HEK293 (cell line): ENCODE data around the gene PHF5A.

Experiments used
- CTCF ChIA-PET: fragments of 350-600 bp; formaldehyde crosslinking; extraction: SDS; loops from one replicate; lab custom pipeline; 2021; ENCODE audit warnings: antibody characterized with exemption; lab: Yijun Ruan, JAX
- POLR2A ChIA-PET: fragments of 300-600 bp; formaldehyde crosslinking; extraction: SDS; loops from one replicate; lab custom pipeline; 2020; ENCODE audit warnings: antibody characterized with exemption, inconsistent platforms; lab: Yijun Ruan, JAX
- H3K27ac ChIP-seq: fragments of 200-500 bp; sonication (Bioruptor generic); 2 replicates; pipeline ENCODE4 v1.5.1; 2014; ENCODE audit warnings: low read depth, low read length, control low read depth, inconsistent platforms; ENCODE audit errors: extremely low read depth
- H3K36me3 ChIP-seq, 2 experiments: fragments of 200-500 bp in 1 of 2; sonication (Bioruptor generic) in 1 of 2; 1 replicate in 1 of 2; 2 replicates in 1 of 2; pipeline ENCODE4 v1.5.1; 2014 to 2017; ENCODE audit warnings: inconsistent platforms in 2 of 2, low read length in 2 of 2; ENCODE audit not compliant: control insufficient read depth in 2 of 2, insufficient read depth in 1 of 2
- H3K4me1 ChIP-seq: fragments of 200-500 bp; sonication (Bioruptor generic); 2 replicates; pipeline ENCODE4 v1.5.1; 2014; ENCODE audit warnings: mild to moderate bottlenecking, low read length, inconsistent platforms; ENCODE audit not compliant: control insufficient read depth, insufficient read depth
- H3K4me3 ChIP-seq: 2 replicates; pipeline ENCODE4 v1.5.1; 2011; ENCODE audit warnings: low read depth, mild to moderate bottlenecking, control low read depth, low read length, moderate library complexity
- H3K9me3 ChIP-seq: fragments of 200-500 bp; sonication (Bioruptor generic); 2 replicates; pipeline ENCODE4 v1.5.1; 2014; ENCODE audit warnings: low read depth, low read length, inconsistent platforms; ENCODE audit not compliant: control insufficient read depth, insufficient read depth
- OVOL3 ChIP-seq: fragments of 450-650 bp; formaldehyde crosslinking; IDR thresholded peaks from 2 replicates; pipeline ENCODE4 v1.5.1; 2016; ENCODE audit warnings: missing biosample characterization, missing genetic modification characterization
- SALL2 ChIP-seq: fragments of 450-650 bp; formaldehyde crosslinking; IDR thresholded peaks from 2 replicates; pipeline ENCODE4 v1.5.0; 2017; ENCODE audit warnings: missing biosample characterization, mild to moderate bottlenecking, missing genetic modification characterization, borderline replicate concordance
- ZBTB6 ChIP-seq: fragments of 450-650 bp; formaldehyde crosslinking; IDR thresholded peaks from 2 replicates; pipeline ENCODE4 v1.5.1; 2017; ENCODE audit warnings: missing biosample characterization, missing genetic modification characterization
- ZFP37 ChIP-seq: fragments of 450-650 bp; formaldehyde crosslinking; IDR thresholded peaks from 2 replicates; pipeline ENCODE4 v1.5.1; 2016; ENCODE audit warnings: missing biosample characterization, missing genetic modification characterization
- ZNF121 ChIP-seq: fragments of 450-650 bp; formaldehyde crosslinking; IDR thresholded peaks from 2 replicates; pipeline ENCODE4 v1.5.1; 2016; ENCODE audit warnings: missing biosample characterization, missing genetic modification characterization
- ZNF16 ChIP-seq: fragments of 450-650 bp; formaldehyde crosslinking; IDR thresholded peaks from 2 replicates; pipeline ENCODE4 v1.5.1; 2016; ENCODE audit warnings: low read depth, missing biosample characterization, missing genetic modification characterization
- ZNF169 ChIP-seq: fragments of 450-650 bp; formaldehyde crosslinking; IDR thresholded peaks from 2 replicates; pipeline ENCODE4 v1.5.1; 2016; ENCODE audit warnings: missing biosample characterization, missing genetic modification characterization
- ZNF211 ChIP-seq: fragments of 450-650 bp; formaldehyde crosslinking; IDR thresholded peaks from 2 replicates; pipeline ENCODE4 v1.5.1; 2016; ENCODE audit warnings: low read depth, missing biosample characterization, missing genetic modification characterization
- ZNF223 ChIP-seq: fragments of 450-650 bp; formaldehyde crosslinking; IDR thresholded peaks from 2 replicates; pipeline ENCODE4 v1.5.1; 2016; ENCODE audit warnings: missing biosample characterization, missing genetic modification characterization
- ZNF302 ChIP-seq: fragments of 450-650 bp; formaldehyde crosslinking; IDR thresholded peaks from 2 replicates; pipeline ENCODE4 v1.5.1; 2016; ENCODE audit warnings: missing biosample characterization, missing genetic modification characterization, low read depth
- ZNF48 ChIP-seq: fragments of 450-650 bp; formaldehyde crosslinking; IDR thresholded peaks from 2 replicates; pipeline ENCODE4 v1.5.1; 2016; ENCODE audit warnings: missing biosample characterization, missing genetic modification characterization
- ZNF510 ChIP-seq: fragments of 450-650 bp; formaldehyde crosslinking; IDR thresholded peaks from 2 replicates; pipeline ENCODE4 v1.5.1; 2018; ENCODE audit warnings: mild to moderate bottlenecking, missing genetic modification characterization, missing biosample characterization; ENCODE audit not compliant: insufficient replicate concordance
- ZNF580 ChIP-seq: fragments of 450-650 bp; formaldehyde crosslinking; IDR thresholded peaks from 2 replicates; pipeline ENCODE4 v1.5.1; 2016; ENCODE audit warnings: missing biosample characterization, missing genetic modification characterization
- ZNF610 ChIP-seq: fragments of 450-650 bp; formaldehyde crosslinking; IDR thresholded peaks from 2 replicates; pipeline ENCODE4 v1.5.1; 2016; ENCODE audit warnings: missing biosample characterization, missing genetic modification characterization, borderline replicate concordance
- ZNF837 ChIP-seq: fragments of 450-650 bp; formaldehyde crosslinking; IDR thresholded peaks from 2 replicates; pipeline ENCODE4 v1.5.1; 2016; ENCODE audit warnings: missing biosample characterization, missing genetic modification characterization
- ZNF843 ChIP-seq: fragments of 450-650 bp; formaldehyde crosslinking; IDR thresholded peaks from 2 replicates; pipeline ENCODE4 v1.5.1; 2016; ENCODE audit warnings: missing biosample characterization, missing genetic modification characterization
- ZSCAN30 ChIP-seq: fragments of 450-650 bp; IDR thresholded peaks from 2 replicates; pipeline ENCODE4 v1.5.1; 2018; ENCODE audit warnings: missing biosample characterization, mild to moderate bottlenecking, missing genetic modification characterization, moderate library complexity
- TF ChIP-seq, protein P1 (sequence below): fragments of 450-650 bp; formaldehyde crosslinking; IDR thresholded peaks from 2 replicates; pipeline ENCODE4 v1.5.1; 2016; ENCODE audit warnings: missing biosample characterization, missing genetic modification characterization
- TF ChIP-seq, protein P2 (sequence below): fragments of 450-650 bp; formaldehyde crosslinking; IDR thresholded peaks from 2 replicates; pipeline ENCODE4 v1.5.1; 2016; ENCODE audit warnings: missing biosample characterization, missing genetic modification characterization
- TF ChIP-seq, protein P3 (sequence below): fragments of 450-650 bp; formaldehyde crosslinking; IDR thresholded peaks from 2 replicates; pipeline ENCODE4; 2016; ENCODE audit warnings: missing biosample characterization, missing genetic modification characterization

PHF5A gene

GRCh38 chr22:41491374-41492100 lies 23.0 kb upstream of the PHF5A start (continued):
- TF ChIP-seq, protein P1, sequence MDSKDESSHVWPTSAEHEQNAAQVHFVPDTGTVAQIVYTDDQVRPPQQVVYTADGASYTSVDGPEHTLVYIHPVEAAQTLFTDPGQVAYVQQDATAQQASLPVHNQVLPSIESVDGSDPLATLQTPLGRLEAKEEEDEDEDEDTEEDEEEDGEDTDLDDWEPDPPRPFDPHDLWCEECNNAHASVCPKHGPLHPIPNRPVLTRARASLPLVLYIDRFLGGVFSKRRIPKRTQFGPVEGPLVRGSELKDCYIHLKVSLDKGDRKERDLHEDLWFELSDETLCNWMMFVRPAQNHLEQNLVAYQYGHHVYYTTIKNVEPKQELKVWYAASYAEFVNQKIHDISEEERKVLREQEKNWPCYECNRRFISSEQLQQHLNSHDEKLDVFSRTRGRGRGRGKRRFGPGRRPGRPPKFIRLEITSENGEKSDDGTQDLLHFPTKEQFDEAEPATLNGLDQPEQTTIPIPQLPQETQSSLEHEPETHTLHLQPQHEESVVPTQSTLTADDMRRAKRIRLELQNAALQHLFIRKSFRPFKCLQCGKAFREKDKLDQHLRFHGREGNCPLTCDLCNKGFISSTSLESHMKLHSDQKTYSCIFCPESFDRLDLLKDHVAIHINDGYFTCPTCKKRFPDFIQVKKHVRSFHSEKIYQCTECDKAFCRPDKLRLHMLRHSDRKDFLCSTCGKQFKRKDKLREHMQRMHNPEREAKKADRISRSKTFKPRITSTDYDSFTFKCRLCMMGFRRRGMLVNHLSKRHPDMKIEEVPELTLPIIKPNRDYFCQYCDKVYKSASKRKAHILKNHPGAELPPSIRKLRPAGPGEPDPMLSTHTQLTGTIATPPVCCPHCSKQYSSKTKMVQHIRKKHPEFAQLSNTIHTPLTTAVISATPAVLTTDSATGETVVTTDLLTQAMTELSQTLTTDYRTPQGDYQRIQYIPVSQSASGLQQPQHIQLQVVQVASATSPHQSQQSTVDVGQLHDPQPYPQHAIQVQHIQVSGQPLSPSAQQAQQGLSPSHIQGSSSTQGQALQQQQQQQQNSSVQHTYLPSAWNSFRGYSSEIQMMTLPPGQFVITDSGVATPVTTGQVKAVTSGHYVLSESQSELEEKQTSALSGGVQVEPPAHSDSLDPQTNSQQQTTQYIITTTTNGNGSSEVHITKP = no peak
- no peak for TF ChIP-seq SALL2 (tag by site-specific recombination)
- no peak for TF ChIP-seq OVOL3 (tag by site-specific recombination)
- no peak for TF ChIP-seq ZNF223 (tag by site-specific recombination)
- TF ChIP-seq ZFP37 (tag by site-specific recombination) = no peak
- peak; percentile 41; the same call in 1 of the 2 replicates for TF ChIP-seq ZNF610 (tag by site-specific recombination)
- TF ChIP-seq ZNF837 (tag by site-specific recombination) = no peak
- TF ChIP-seq, protein P2, sequence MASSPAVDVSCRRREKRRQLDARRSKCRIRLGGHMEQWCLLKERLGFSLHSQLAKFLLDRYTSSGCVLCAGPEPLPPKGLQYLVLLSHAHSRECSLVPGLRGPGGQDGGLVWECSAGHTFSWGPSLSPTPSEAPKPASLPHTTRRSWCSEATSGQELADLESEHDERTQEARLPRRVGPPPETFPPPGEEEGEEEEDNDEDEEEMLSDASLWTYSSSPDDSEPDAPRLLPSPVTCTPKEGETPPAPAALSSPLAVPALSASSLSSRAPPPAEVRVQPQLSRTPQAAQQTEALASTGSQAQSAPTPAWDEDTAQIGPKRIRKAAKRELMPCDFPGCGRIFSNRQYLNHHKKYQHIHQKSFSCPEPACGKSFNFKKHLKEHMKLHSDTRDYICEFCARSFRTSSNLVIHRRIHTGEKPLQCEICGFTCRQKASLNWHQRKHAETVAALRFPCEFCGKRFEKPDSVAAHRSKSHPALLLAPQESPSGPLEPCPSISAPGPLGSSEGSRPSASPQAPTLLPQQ (tag by site-specific recombination) = no peak
- no peak for TF ChIP-seq ZNF302 (tag by site-specific recombination)
- no peak for TF ChIP-seq ZNF580 (tag by site-specific recombination)
- TF ChIP-seq ZNF211 (tag by site-specific recombination) = no peak
- 0 out of 2 replicates have a peak, but pooled peaks have one; percentile 22 for TF ChIP-seq ZSCAN30 (tag by site-specific recombination)
- TF ChIP-seq ZNF843 (tag by site-specific recombination) = peak; percentile 48; the same call in 1 of the 2 replicates
- TF ChIP-seq, protein P3, sequence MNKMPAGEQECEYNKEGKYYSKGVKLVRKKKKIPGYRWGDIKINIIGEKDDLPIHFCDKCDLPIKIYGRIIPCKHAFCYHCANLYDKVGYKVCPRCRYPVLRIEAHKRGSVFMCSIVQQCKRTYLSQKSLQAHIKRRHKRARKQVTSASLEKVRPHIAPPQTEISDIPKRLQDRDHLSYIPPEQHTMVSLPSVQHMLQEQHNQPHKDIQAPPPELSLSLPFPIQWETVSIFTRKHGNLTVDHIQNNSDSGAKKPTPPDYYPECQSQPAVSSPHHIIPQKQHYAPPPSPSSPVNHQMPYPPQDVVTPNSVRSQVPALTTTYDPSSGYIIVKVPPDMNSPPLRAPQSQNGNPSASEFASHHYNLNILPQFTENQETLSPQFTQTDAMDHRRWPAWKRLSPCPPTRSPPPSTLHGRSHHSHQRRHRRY (tag by site-specific recombination) = no peak
- TF ChIP-seq ZNF48 (tag by site-specific recombination) = no peak
- no peak for TF ChIP-seq ZNF510 (tag by site-specific recombination)
- no peak for TF ChIP-seq ZNF169 (tag by site-specific recombination)
- TF ChIP-seq ZNF16 (tag by site-specific recombination) = no peak

DNA sequence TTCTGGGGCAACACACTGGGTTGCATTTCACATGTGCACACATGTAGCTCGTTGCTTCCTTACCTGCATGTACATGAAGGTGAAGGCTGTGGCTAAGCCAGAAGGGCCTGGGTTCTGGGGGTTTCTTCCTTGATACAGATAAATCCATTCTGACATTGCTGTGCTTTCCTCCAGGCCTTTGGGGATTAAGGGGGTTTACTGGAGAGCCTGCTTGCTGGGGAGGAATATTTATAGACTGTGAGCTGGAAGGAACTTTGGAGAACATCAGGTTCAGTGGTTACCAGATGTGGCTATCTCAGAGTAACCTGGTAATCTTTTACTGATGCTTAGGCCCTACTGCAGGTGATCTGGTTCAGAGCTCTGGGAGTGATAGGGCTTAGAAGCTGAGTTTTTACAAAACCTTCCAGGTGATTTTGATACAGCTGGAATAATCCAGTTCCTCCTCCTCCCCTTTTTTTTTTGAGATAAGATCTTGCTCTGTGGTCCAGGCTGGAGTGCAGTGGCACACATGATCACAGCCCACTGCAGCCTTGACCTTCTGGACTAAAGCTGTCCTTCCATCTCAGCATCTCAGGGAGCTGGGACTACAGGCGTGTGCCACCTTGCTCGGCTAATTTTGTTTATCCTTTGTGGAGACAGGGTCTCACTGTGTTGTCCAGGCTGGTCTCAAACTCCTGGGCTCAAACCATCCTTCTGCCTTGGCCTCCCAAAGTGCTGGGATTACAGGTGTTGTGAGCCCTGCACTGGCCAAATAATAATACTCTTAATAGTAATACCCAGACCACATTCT lies 20.3 kb upstream of the PHF5A start:
- H3K36me3 ChIP-seq = no peaks in the 10 kb centered on the region; a peak in 1 of 3 replicates
- no peak overlapping the region for H3K4me3 ChIP-seq
- H3K4me1 ChIP-seq = peaks cover 25% of the 10 kb centered on the region
- CTCF ChIA-PET = interaction anchor here (0.6 to 3.3 kb wide), 5 partner anchors 29 to 565 kb away, joined by 3 to 23 read pairs (median 4); no protein-coding TSS in a partner anchor
- no peak overlapping the region for H3K27ac ChIP-seq
- POLR2A ChIA-PET = interaction anchor here (0.5 to 1.7 kb wide), 4 partner anchors 10 to 229 kb away, joined by 3 to 5 read pairs (median 4); partner anchors contain the start of gene TOB2
- TF ChIP-seq ZBTB6 (tag by site-specific recombination) (no peak), ZNF121 (tag by site-specific recombination) (peak; percentile 95)
- TF ChIP-seq, all 188 proteins: peak for 1
- no peaks in the 10 kb centered on the region for H3K9me3 ChIP-seq
